GM12878 (cell line): Measurements from ENCODE around the gene CETP. TPM values are rescaled to one million over a fixed set of nuclear protein-coding genes. Genes with fewer than 3 reads are reported as not detected.

Experiments used
- ATAC-seq: fragments of 200-7000 bp; cut with Tn5 transposase; 3 replicates; pipeline ENCODE4 v1.9.1; 2020; ENCODE audit warnings: mild to moderate bottlenecking, moderate library complexity
- BruUV-seq: library from RNA; stranded (reverse); fragments of 400-500 nt; replicated peaks from 2 replicates; lab custom pipeline; 2021; lab: Mats Ljungman, UMichigan
- CTCF ChIA-PET: fragments of 300-600 bp; sonication (Branson Sonifier 250); formaldehyde crosslinking; extraction: SDS; loops from one replicate; lab custom pipeline; 2021; ENCODE audit warnings: inconsistent platforms; lab: Yijun Ruan, JAX
- POLR2A ChIA-PET: fragments of 350-600 bp; formaldehyde crosslinking; extraction: SDS; loops from one replicate; lab custom pipeline; 2021; ENCODE audit warnings: inconsistent platforms; lab: Charles Lee
- RAD21 ChIA-PET: fragments of 300-600 bp; sonication (Branson Sonifier 250); formaldehyde crosslinking; loops from one replicate; lab custom pipeline; 2023; ENCODE audit warnings: antibody characterized with exemption; ENCODE audit not compliant: unreplicated experiment; lab: Charles Lee
- SMC1A ChIA-PET: fragments of 300-600 bp; sonication (Branson Sonifier 250); formaldehyde crosslinking; loops from one replicate; lab custom pipeline; 2023; ENCODE audit not compliant: unreplicated experiment, uncharacterized antibody; lab: Charles Lee
- DNase-seq: peaks from one replicate; pipeline ENCODE4 v3.0.0-alpha.2; 2011; ENCODE audit warnings: low read depth, low spot score
- FAIRE-seq: peaks from 3 replicates; lab custom pipeline; 2011; peaks lifted over from hg19 to GRCh38; lab: Jason Lieb, UNC
- H2AFZ ChIP-seq: 2 replicates; pipeline ENCODE4 v1.6.0; 2011; ENCODE audit warnings: low read depth, low read length, control low read depth; ENCODE audit not compliant: control insufficient read depth
- H3K27ac ChIP-seq: 2 replicates; pipeline ENCODE4 v1.5.1; 2011; ENCODE audit warnings: control low read depth; ENCODE audit not compliant: control insufficient read depth, insufficient read depth
- H3K27me3 ChIP-seq, 2 experiments: replicated peaks in 1 of 2; 2 replicates each; pipeline versions ENCODE4 v1.6.0 to v1.6.1; 2011; ENCODE audit warnings: low read length in 1 of 2; ENCODE audit not compliant: control insufficient read depth in 2 of 2, insufficient read depth in 2 of 2
- H3K36me3 ChIP-seq, 2 experiments: 2 replicates each; pipeline ENCODE4 v1.5.1; 2011; ENCODE audit warnings: low read length in 1 of 2; ENCODE audit not compliant: control insufficient read depth in 2 of 2, insufficient read depth in 2 of 2
- H3K4me1 ChIP-seq: 2 replicates; pipeline ENCODE4 v1.6.1; 2011; ENCODE audit warnings: mild to moderate bottlenecking, low read length, moderate library complexity, mixed read lengths; ENCODE audit not compliant: control insufficient read depth, insufficient read depth
- H3K4me2 ChIP-seq: 2 replicates; pipeline ENCODE4 v1.6.0; 2011; ENCODE audit warnings: control low read depth; ENCODE audit not compliant: control insufficient read depth, insufficient read depth
- H3K4me3 ChIP-seq: fragments of 200-600 bp; sonication (generic); 2 replicates; pipeline ENCODE4 v1.5.1; 2016
- H3K79me2 ChIP-seq: 2 replicates; pipeline ENCODE4 v1.6.0; 2011; ENCODE audit warnings: low read length; ENCODE audit not compliant: control insufficient read depth, insufficient read depth
- H3K9ac ChIP-seq: 2 replicates; pipeline ENCODE4 v1.8.0; 2011; ENCODE audit warnings: low read length, control low read depth, mixed read lengths; ENCODE audit not compliant: control insufficient read depth, insufficient read depth
- H3K9me3 ChIP-seq: replicated peaks from 3 replicates; pipeline ENCODE4 v1.5.1; 2011; ENCODE audit warnings: mild to moderate bottlenecking, low read length; ENCODE audit not compliant: control insufficient read depth, insufficient read depth
- H4K20me1 ChIP-seq: 2 replicates; pipeline ENCODE4 v1.6.0; 2011; ENCODE audit not compliant: control insufficient read depth, insufficient read depth
- BACH1 ChIP-seq: fragments of 450-650 bp; IDR thresholded peaks from 2 replicates; pipeline ENCODE4 v1.6.1; 2017; ENCODE audit warnings: mild to moderate bottlenecking, borderline replicate concordance
- BRCA1 ChIP-seq: IDR thresholded peaks from 2 replicates; pipeline ENCODE4 v1.6.1; 2011; ENCODE audit warnings: low read depth, low read length, improper control_type of control experiment
- CBX5 ChIP-seq: sonication (generic); IDR thresholded peaks from 2 replicates; pipeline ENCODE4 v1.6.1; 2016; ENCODE audit warnings: low read depth, moderate library complexity, mild to moderate bottlenecking, inconsistent platforms
- CHD2 ChIP-seq: IDR thresholded peaks from 2 replicates; pipeline ENCODE4 v1.6.1; 2011; ENCODE audit warnings: low read depth, low read length, improper control_type of control experiment, borderline replicate concordance
- CREM ChIP-seq: IDR thresholded peaks from 2 replicates; pipeline ENCODE4 v1.6.1; 2014; ENCODE audit warnings: antibody characterized with exemption, low read depth
- EED ChIP-seq: sonication (generic); IDR thresholded peaks from 2 replicates; pipeline ENCODE4 v1.6.1; 2016; ENCODE audit warnings: antibody characterized with exemption, low read depth
- ELK1 ChIP-seq: IDR thresholded peaks from 2 replicates; pipeline ENCODE4 v1.6.1; 2012; ENCODE audit warnings: low read depth, low read length, improper control_type of control experiment
- FOXM1 ChIP-seq: IDR thresholded peaks from 2 replicates; pipeline ENCODE4 v1.6.1; 2012; ENCODE audit warnings: low read depth, mild to moderate bottlenecking, inconsistent platforms, low read length, moderate library complexity
- GABPA ChIP-seq: IDR thresholded peaks from 2 replicates; pipeline ENCODE4 v1.6.1; 2014; ENCODE audit warnings: antibody characterized with exemption, low read depth, mild to moderate bottlenecking, inconsistent platforms
- MTA2 ChIP-seq: fragments of 450-650 bp; IDR thresholded peaks from 2 replicates; pipeline ENCODE4 v1.6.1; 2016; ENCODE audit warnings: low read depth, mild to moderate bottlenecking, moderate library complexity
- POU2F2 ChIP-seq: IDR thresholded peaks from 3 replicates; pipeline ENCODE4 v1.6.1; 2011; ENCODE audit warnings: low read depth, mild to moderate bottlenecking, low read length, borderline replicate concordance
- RFX5 ChIP-seq: IDR thresholded peaks from 2 replicates; pipeline ENCODE4 v1.6.1; 2011; ENCODE audit warnings: low read depth, low read length, improper control_type of control experiment
- TAF1 ChIP-seq: IDR thresholded peaks from 2 replicates; pipeline ENCODE4 v1.6.1; 2011; ENCODE audit warnings: mild to moderate bottlenecking, low read depth, low read length, borderline replicate concordance
- TBL1XR1 ChIP-seq: IDR thresholded peaks from 2 replicates; pipeline ENCODE4 v1.6.1; 2012; ENCODE audit warnings: low read depth, low read length, improper control_type of control experiment
- ZBED1 ChIP-seq: IDR thresholded peaks from 2 replicates; pipeline ENCODE4 v1.6.1; 2016; ENCODE audit warnings: borderline replicate concordance
- ZNF207 ChIP-seq: fragments of 450-650 bp; IDR thresholded peaks from 2 replicates; pipeline ENCODE4 v1.6.1; 2014; ENCODE audit warnings: antibody characterized with exemption, mild to moderate bottlenecking, borderline replicate concordance
- WGBS: methylation state at CpG from one replicate; pipeline ENCODE4 v1.1.6; 2016; ENCODE audit warnings: low lambda C conversion rate; ENCODE audit not compliant: insufficient replicate concordance, insufficient coverage; ENCODE audit errors: missing lambda C conversion rate; 5-methylcytosine and 5-hydroxymethylcytosine counted together
- in situ Hi-C: fragments of 300-500 bp; cut with MboI; formaldehyde crosslinking; loops from 9 replicates; pipeline ENCODE4 v1.14.3; 2018; ENCODE audit warnings: mixed read lengths
- intact Hi-C: fragments of 100-400 bp; cut with micrococcal nuclease; formaldehyde crosslinking; loops from one replicate; pipeline ENCODE4 v1.14.2; 2022; ENCODE audit not compliant: unreplicated experiment
- polyA plus RNA-seq, 11 experiments: library from polyadenylated mRNA; depleted of rRNA in 4 of 11; unstranded in 6 of 11; stranded (reverse) in 5 of 11; fragments of >200 nt; fragmentation: Nextera tagmentation in 4 of 11; fragmentation: Illumina TruSeq in 1 of 11; extraction: Ambion mirVana in 4 of 11; extraction: Trizol in 1 of 11; gene quantifications; 1 replicate in 1 of 11; 2 replicates in 10 of 11; pipeline versions ENCODE4 v1.2.1 to v1.2.3, GENCODE V29; 2011 to 2016; ENCODE audit warnings: inconsistent platforms in 2 of 11, missing spikeins in 2 of 11, low read depth in 1 of 11
- total RNA-seq, 4 experiments: library from RNA; depleted of rRNA in 3 of 4; stranded (reverse); fragments of >200 nt in 3 of 4; fragmentation: Illumina TruSeq in 1 of 4; extraction: Trizol in 1 of 4; gene quantifications; 2 replicates each; pipeline versions ENCODE4 v1.2.1 to v1.2.3, GENCODE V29; 2013 to 2021
- TF ChIP-seq, protein P1 (sequence below): fragments of 450-650 bp; IDR thresholded peaks from 2 replicates; pipeline ENCODE4 v1.6.1; 2017; ENCODE audit warnings: mild to moderate bottlenecking, moderate library complexity

CETP gene
- total and polyA plus RNA-seq, 10 of the 15 experiments (the other 5 are each of a cell fraction or from before 2014, with no cell fraction given): 1.2 to 6.4 (median 2.1) TPM

DNA sequence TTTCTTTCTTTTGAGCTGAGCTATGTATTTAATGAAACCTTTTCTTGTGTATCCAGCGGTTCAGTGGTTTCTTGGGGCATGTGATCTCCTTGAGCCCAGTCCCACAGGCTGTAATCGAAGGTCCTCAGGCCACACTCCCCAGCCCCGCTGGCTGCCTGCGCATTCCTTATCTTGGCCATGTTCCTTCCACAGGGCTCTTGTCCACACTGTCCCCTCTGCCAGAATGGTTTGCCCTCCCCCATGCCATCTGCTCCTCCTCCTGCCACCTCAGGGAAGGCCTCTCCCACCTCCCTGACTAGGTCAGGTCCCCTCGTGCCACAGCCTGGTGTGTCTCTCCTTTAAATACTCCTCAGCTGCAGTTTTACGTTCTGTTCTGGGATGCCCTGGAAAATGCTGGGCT lies 15.5 kb downstream of the CETP start (continued):
- no peak for TF ChIP-seq ELK1

DNA sequence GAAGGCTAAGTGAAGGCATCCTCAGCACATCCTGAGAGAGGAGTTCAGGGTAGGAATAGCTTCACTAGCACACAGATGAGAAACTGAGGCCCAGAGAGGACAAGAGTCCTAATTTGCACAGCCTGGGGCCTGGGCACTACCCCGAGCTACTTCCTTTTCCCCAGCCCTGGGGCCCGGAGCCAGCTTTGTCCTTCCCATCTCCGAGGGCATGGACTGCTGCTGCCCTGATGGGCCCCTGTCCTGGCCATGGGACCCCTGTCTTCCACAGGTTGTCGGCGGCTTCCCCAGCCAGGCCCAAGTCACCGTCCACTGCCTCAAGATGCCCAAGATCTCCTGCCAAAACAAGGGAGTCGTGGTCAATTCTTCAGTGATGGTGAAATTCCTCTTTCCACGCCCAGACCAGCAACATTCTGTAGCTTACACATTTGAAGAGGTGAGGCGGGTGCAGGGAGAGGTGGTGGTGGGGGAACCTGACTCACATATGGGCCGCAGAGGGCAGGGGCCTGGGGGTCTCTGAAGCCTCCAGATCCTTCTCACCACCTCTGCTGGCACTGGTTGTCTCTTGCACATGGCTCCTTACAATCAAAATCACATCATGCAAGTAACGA lies 16.2 kb downstream of the CETP start:
- H3K4me1 ChIP-seq: peaks cover 54% of the 10 kb centered on the region
- in situ Hi-C loops: no loop called here
- H3K9me3 ChIP-seq: no peaks in the 10 kb centered on the region
- H3K4me3 ChIP-seq: no peak overlapping the region
- H3K79me2 ChIP-seq: no peaks in the 10 kb centered on the region
- ChIA-PET SMC1A (interaction anchor here (1.2 to 31.6 kb wide), 9 partner anchors 7 to 68 kb away, joined by 3 to 604 read pairs (median 10); partner anchors contain the start of genes CETP and NLRC5), CTCF (interaction anchor here (0.7 to 19.4 kb wide), 8 partner anchors 10 to 106 kb away, joined by 3 to 420 read pairs (median 4); partner anchors contain the start of genes CETP and NLRC5), POLR2A (interaction anchor here (2.9 to 17.6 kb wide), 5 partner anchors 6 to 64 kb away, joined by 10 to 343 read pairs (median 216); partner anchors contain the start of gene NLRC5), RAD21 (interaction anchor here (1.5 to 22.4 kb wide), 4 partner anchors 10 to 63 kb away, joined by 6 to 473 read pairs (median 242); partner anchors contain the start of gene CETP)
- DNase-seq (no peak), FAIRE-seq (no peak), ATAC-seq (no peak)
- 83% methylated on average over 11 of the region's 11 CpGs for WGBS
- no peaks in the 10 kb centered on the region for H3K27me3 ChIP-seq
- no peak overlapping the region for H3K27ac ChIP-seq
- intact Hi-C loops: no loop called here
- TF ChIP-seq EED (no peak), BRCA1 (no peak), FOXM1 (no peak), POU2F2 (no peak), ZBED1 (no peak), CREM (no peak), CBX5 (no peak), ZNF207 (no peak), MTA2 (no peak), CHD2 (no peak), GABPA (no peak), RFX5 (no peak), BACH1 (no peak), TAF1 (no peak), TBL1XR1 (no peak)
- TF ChIP-seq, protein P1, sequence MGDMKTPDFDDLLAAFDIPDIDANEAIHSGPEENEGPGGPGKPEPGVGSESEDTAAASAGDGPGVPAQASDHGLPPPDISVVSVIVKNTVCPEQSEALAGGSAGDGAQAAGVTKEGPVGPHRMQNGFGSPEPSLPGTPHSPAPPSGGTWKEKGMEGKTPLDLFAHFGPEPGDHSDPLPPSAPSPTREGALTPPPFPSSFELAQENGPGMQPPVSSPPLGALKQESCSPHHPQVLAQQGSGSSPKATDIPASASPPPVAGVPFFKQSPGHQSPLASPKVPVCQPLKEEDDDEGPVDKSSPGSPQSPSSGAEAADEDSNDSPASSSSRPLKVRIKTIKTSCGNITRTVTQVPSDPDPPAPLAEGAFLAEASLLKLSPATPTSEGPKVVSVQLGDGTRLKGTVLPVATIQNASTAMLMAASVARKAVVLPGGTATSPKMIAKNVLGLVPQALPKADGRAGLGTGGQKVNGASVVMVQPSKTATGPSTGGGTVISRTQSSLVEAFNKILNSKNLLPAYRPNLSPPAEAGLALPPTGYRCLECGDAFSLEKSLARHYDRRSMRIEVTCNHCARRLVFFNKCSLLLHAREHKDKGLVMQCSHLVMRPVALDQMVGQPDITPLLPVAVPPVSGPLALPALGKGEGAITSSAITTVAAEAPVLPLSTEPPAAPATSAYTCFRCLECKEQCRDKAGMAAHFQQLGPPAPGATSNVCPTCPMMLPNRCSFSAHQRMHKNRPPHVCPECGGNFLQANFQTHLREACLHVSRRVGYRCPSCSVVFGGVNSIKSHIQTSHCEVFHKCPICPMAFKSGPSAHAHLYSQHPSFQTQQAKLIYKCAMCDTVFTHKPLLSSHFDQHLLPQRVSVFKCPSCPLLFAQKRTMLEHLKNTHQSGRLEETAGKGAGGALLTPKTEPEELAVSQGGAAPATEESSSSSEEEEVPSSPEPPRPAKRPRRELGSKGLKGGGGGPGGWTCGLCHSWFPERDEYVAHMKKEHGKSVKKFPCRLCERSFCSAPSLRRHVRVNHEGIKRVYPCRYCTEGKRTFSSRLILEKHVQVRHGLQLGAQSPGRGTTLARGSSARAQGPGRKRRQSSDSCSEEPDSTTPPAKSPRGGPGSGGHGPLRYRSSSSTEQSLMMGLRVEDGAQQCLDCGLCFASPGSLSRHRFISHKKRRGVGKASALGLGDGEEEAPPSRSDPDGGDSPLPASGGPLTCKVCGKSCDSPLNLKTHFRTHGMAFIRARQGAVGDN: no peak
- no peaks in the 10 kb centered on the region for H3K36me3 ChIP-seq
- BruUV-seq: no TSS peak
- no peak overlapping the region for H3K4me2 ChIP-seq
- no peak overlapping the region for H2AFZ ChIP-seq
- no peaks in the 10 kb centered on the region for H4K20me1 ChIP-seq
- H3K9ac ChIP-seq: no peak overlapping the region
